Measurements from ENCODE around the gene CD79B. TPM values are rescaled to one million over a fixed set of nuclear protein-coding genes. Genes with fewer than 3 reads are reported as not detected.
"Not testable (repeated sequence)": the region's sequence is repeated elsewhere in the genome, so short reads cannot be mapped to it uniquely, and the experiment has no call there.

The CD79B gene
- total RNA-seq, 1 donor from 2014 or later, result 0.25 TPM

- not testable (repeated sequence) for DNase-seq (ENCODE audit: low read depth); FAIRE-seq; H3K9me3 ChIP-seq (ENCODE audit: insufficient read depth, low read depth, low read length); H4K20me1 ChIP-seq (ENCODE audit: insufficient read depth, low read length); H3K4me3 Mint-ChIP-seq (ENCODE audit: unreplicated experiment); H3K27ac Mint-ChIP-seq (ENCODE audit: unreplicated experiment); H3K9me3 Mint-ChIP-seq (ENCODE audit: unreplicated experiment); H3K79me2 ChIP-seq (ENCODE audit: insufficient read depth, low read length); H3K36me3 Mint-ChIP-seq (ENCODE audit: low read depth, unreplicated experiment); H3K4me1 ChIP-seq (ENCODE audit: insufficient read depth, low read length); H3K4me2 ChIP-seq (ENCODE audit: low read length); H3K36me3 ChIP-seq (ENCODE audit: insufficient read depth, low read length); H2AFZ ChIP-seq (ENCODE audit: low read depth, low read length); H3K9ac ChIP-seq (ENCODE audit: low read length); H3K4me1 Mint-ChIP-seq (ENCODE audit: low read depth, unreplicated experiment); H3K27ac ChIP-seq (ENCODE audit: low read depth, low read length); H3K4me3 ChIP-seq (ENCODE audit: insufficient read depth, low read depth, low read length)
- peak; percentile 25 for TF ChIP-seq CTCF (IDR thresholded peaks at IDR 0.05; ENCODE audit: insufficient read depth, low read depth, low read length)
- peaks cover 13% of the 10 kb centered on the region for H3K27me3 ChIP-seq (ENCODE audit: insufficient read depth, low read length)
- H3K27me3 Mint-ChIP-seq (ENCODE audit: low read depth, unreplicated experiment), result peaks cover 12% of the 10 kb centered on the region
These were observed 28.3 kb downstream of the CD79B start for GRCh38 chr17:63903787-63904201.

GRCh38 chr17:63901971-63902370 lies 30.2 kb downstream of the CD79B start:
- H3K79me2 ChIP-seq (ENCODE audit: insufficient read depth, low read length); H3K9me3 Mint-ChIP-seq (ENCODE audit: unreplicated experiment); H3K4me1 Mint-ChIP-seq (ENCODE audit: low read depth, unreplicated experiment); H3K27ac ChIP-seq (ENCODE audit: low read depth, low read length); H2AFZ ChIP-seq (ENCODE audit: low read depth, low read length); DNase-seq (ENCODE audit: low read depth); H3K27ac Mint-ChIP-seq (ENCODE audit: unreplicated experiment); H3K4me3 Mint-ChIP-seq (ENCODE audit: unreplicated experiment); FAIRE-seq; H3K4me1 ChIP-seq (ENCODE audit: insufficient read depth, low read length); H4K20me1 ChIP-seq (ENCODE audit: insufficient read depth, low read length); H3K4me2 ChIP-seq (ENCODE audit: low read length); H3K36me3 Mint-ChIP-seq (ENCODE audit: low read depth, unreplicated experiment); H3K27me3 ChIP-seq (ENCODE audit: insufficient read depth, low read length); H3K36me3 ChIP-seq (ENCODE audit: insufficient read depth, low read length); H3K9me3 ChIP-seq (ENCODE audit: insufficient read depth, low read depth, low read length); H3K4me3 ChIP-seq (ENCODE audit: insufficient read depth, low read depth, low read length); H3K9ac ChIP-seq (ENCODE audit: low read length): not testable (repeated sequence)
- peaks cover 14% of the 10 kb centered on the region for H3K27me3 Mint-ChIP-seq (ENCODE audit: low read depth, unreplicated experiment)

DNA sequence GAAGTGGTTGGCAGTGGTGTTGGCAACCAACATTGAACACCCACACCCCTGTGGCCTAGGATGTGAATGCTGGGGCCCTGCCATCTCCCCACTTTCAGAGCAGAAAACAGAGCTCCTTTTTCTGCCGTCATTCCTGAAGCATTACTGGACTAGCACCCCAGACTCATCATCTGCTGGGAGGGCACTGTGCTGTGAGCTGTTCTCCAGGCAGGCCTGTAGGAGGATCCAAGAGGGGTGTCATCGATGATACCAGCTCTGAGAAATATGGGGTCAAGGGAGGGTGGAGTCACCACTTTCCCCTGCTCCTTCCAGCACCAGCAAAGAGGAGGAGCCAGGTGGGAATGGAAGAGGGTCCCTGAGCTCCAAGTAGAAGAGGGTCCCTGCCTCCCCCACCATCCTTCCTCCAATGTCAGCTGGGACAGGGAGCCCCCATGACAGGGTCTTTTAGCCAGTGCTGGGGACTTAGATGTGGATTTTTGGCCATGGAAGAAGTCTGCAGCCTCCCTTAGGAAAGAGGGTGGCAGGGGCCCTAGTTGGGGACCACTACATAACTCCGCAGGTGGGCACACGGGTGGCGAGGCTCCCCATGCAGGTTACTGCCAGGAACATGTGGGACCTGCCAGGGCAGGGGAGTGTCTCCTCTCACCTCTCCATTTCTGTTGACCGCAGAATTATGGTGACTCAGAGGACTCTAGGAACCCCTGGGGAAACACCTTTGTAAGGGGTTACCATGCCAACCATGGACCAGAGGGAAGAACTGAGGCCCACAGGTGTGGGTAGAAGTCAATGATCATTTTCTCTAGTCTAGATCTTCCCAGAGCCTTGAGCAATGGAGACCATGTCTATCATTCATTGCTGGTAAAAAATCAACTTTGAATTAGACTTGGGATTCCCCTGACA lies 33.0 kb downstream of the CD79B start:
- not testable (repeated sequence) for H3K4me2 ChIP-seq (ENCODE audit: low read length); H2AFZ ChIP-seq (ENCODE audit: low read depth, low read length); H3K36me3 ChIP-seq (ENCODE audit: insufficient read depth, low read length); H3K4me3 ChIP-seq (ENCODE audit: insufficient read depth, low read depth, low read length); FAIRE-seq; H3K27me3 ChIP-seq (ENCODE audit: insufficient read depth, low read length); H3K9me3 Mint-ChIP-seq (ENCODE audit: unreplicated experiment); H3K9me3 ChIP-seq (ENCODE audit: insufficient read depth, low read depth, low read length); H4K20me1 ChIP-seq (ENCODE audit: insufficient read depth, low read length); H3K4me3 Mint-ChIP-seq (ENCODE audit: unreplicated experiment); H3K79me2 ChIP-seq (ENCODE audit: insufficient read depth, low read length); H3K27ac Mint-ChIP-seq (ENCODE audit: unreplicated experiment); H3K36me3 Mint-ChIP-seq (ENCODE audit: low read depth, unreplicated experiment); H3K27ac ChIP-seq (ENCODE audit: low read depth, low read length); DNase-seq (ENCODE audit: low read depth); H3K4me1 Mint-ChIP-seq (ENCODE audit: low read depth, unreplicated experiment); H3K4me1 ChIP-seq (ENCODE audit: insufficient read depth, low read length); H3K9ac ChIP-seq (ENCODE audit: low read length)
- peaks cover 14% of the 10 kb centered on the region for H3K27me3 Mint-ChIP-seq (ENCODE audit: low read depth, unreplicated experiment)

- not testable (repeated sequence) for H3K9ac ChIP-seq (ENCODE audit: low read length); H3K27me3 Mint-ChIP-seq (ENCODE audit: low read depth, unreplicated experiment); H3K9me3 ChIP-seq (ENCODE audit: insufficient read depth, low read depth, low read length); H3K36me3 Mint-ChIP-seq (ENCODE audit: low read depth, unreplicated experiment); H3K79me2 ChIP-seq (ENCODE audit: insufficient read depth, low read length); FAIRE-seq; H3K36me3 ChIP-seq (ENCODE audit: insufficient read depth, low read length); H3K4me3 Mint-ChIP-seq (ENCODE audit: unreplicated experiment); DNase-seq (ENCODE audit: low read depth); H3K4me1 Mint-ChIP-seq (ENCODE audit: low read depth, unreplicated experiment); H3K4me1 ChIP-seq (ENCODE audit: insufficient read depth, low read length); H3K4me2 ChIP-seq (ENCODE audit: low read length); H4K20me1 ChIP-seq (ENCODE audit: insufficient read depth, low read length); H3K9me3 Mint-ChIP-seq (ENCODE audit: unreplicated experiment); H3K27me3 ChIP-seq (ENCODE audit: insufficient read depth, low read length); H2AFZ ChIP-seq (ENCODE audit: low read depth, low read length); H3K27ac ChIP-seq (ENCODE audit: low read depth, low read length); H3K4me3 ChIP-seq (ENCODE audit: insufficient read depth, low read depth, low read length)
- H3K27ac Mint-ChIP-seq (ENCODE audit: unreplicated experiment), result peak within 1 kb of the TSS; percentile 53
These were observed 35.4 kb downstream of the CD79B start, which contains the start of gene CSH1 for GRCh38 chr17:63896524-63897354. Gene CSH1, minus strand, starts transcription at chr17:63896574. Its CDS starts 63 bp downstream, at chr17:63896511.

GRCh38 chr17:63894821-63895220 lies 37.3 kb downstream of the CD79B start:
- H3K36me3 ChIP-seq (ENCODE audit: insufficient read depth, low read length); H4K20me1 ChIP-seq (ENCODE audit: insufficient read depth, low read length); FAIRE-seq; H3K9ac ChIP-seq (ENCODE audit: low read length); H3K36me3 Mint-ChIP-seq (ENCODE audit: low read depth, unreplicated experiment); H3K9me3 Mint-ChIP-seq (ENCODE audit: unreplicated experiment); H2AFZ ChIP-seq (ENCODE audit: low read depth, low read length); H3K4me3 ChIP-seq (ENCODE audit: insufficient read depth, low read depth, low read length); H3K4me1 Mint-ChIP-seq (ENCODE audit: low read depth, unreplicated experiment); H3K27me3 ChIP-seq (ENCODE audit: insufficient read depth, low read length); H3K4me2 ChIP-seq (ENCODE audit: low read length); H3K9me3 ChIP-seq (ENCODE audit: insufficient read depth, low read depth, low read length); H3K79me2 ChIP-seq (ENCODE audit: insufficient read depth, low read length); DNase-seq (ENCODE audit: low read depth); H3K27ac ChIP-seq (ENCODE audit: low read depth, low read length); H3K4me1 ChIP-seq (ENCODE audit: insufficient read depth, low read length); H3K27me3 Mint-ChIP-seq (ENCODE audit: low read depth, unreplicated experiment); H3K27ac Mint-ChIP-seq (ENCODE audit: unreplicated experiment); H3K4me3 Mint-ChIP-seq (ENCODE audit: unreplicated experiment): not testable (repeated sequence)

Data from astrocyte (in vitro differentiated cells and primary cell).